Measurements from ENCODE around the gene HDAC8. TPM values are rescaled to one million over a fixed set of nuclear protein-coding genes. Genes with fewer than 3 reads are reported as not detected.

HDAC8 gene
- total RNA-seq = 14.7 and 20.0 TPM in 2 replicates

DNA sequence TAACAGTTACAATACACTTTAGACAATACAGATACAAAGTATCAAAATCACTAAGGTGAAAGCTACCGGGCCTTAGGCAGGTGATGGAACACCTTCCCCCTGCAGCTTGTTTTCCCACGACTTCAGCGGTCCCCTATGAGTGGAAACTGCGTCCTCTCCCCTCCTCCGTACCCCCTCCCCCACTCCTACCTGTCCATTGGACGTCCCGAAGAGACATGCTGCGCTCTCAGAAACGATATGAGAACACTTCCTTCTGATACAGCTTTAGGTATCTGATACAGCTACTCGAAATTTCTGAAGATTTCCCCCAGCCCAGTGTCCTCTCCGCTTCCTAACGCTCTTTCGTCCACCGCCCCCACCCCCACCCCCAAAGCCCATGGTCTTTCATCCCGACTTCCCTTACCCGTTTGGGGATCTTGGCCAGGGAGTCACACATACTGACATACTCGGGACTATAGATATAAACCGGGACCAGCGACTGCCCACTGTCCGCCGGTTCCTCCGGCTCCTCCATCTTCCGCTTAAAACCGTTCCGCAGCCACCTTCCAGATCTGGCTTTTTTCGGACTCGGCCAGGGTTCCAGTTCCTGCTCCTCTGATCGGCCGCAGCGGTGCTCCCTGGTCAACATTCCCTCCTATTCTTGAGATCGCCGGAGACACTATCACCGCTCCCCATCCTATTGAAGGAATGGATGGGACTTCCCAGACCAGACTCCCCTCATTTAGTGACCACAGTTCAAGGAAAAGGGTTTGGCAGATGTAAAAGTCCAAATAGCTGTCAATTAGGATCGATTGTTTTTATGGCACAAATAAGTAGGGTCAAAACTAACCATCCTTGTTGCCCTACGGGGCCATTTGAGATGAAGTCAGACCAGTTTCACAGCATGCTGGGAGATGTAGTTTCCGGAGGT is at the start of gene HDAC8:
TSS of gene HDAC8 (minus strand) at position 596 of the 910 bp plus-strand sequence. CDS start at position 514, 82 bp downstream.

DNA sequence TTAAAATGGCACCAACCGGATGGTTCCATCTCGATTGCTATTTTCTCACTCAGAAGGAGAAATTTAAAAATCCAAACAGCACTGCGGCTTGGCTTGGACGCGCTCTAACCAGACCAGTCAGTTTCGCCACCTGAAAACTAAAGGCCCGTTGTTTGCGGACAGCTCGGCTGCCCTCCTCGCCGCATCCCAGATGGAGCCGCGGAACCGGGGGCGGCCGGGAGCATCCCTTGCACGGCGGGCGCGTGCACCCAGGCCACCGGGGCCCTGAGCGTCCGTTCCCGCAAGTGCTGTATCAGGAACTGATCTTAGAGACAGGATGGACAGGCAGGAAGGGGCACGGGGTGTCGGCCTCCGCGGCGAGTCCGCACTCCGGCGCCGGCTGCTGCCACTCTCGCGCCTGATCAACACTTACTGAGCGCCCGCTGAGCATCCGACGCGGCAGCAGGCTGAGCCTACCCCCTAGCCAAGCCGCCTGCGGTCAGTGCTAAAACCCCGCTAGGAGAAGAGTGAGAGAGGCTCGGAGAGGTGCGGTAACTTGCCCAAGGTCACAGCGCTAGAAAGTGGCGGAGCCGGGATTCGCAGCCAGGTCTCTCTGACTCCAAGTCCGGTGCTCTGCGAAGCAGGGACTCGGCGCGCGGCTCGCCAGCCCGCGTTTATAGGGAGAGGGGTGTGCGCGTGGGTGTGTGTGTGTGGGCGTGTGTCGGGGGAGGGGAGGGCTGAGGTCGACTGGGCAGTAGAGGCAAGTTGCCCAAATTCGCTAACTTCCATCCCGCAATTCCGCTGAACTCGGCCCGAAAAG is 267.2 kb downstream of the HDAC8 start, which contains the start of gene CITED1:
TSS of gene CITED1 (minus strand) at position 629 of the 799 bp plus-strand sequence. CDS start 3,045 bp downstream, outside the sequence.

Other genes with a start within 250 kb of the HDAC8 start
- gene PHKA1, start 141.5 kb upstream of the HDAC8 start, total RNA-seq = 3.6 and 3.8 TPM in 2 replicates
- not detected in 2 replicates for gene DMRTC1B, start 204.0 kb upstream of the HDAC8 start, total RNA-seq
- not detected in 2 replicates for gene FAM236B, start 209.8 kb upstream of the HDAC8 start, total RNA-seq
- gene FAM236D, start 235.4 kb upstream of the HDAC8 start, total RNA-seq = not detected in 2 replicates